OCI-LY3 (cell line): Measurements from ENCODE around the gene OSBPL6.

ENCODE experiments used
- EZH2phosphoT487 ChIP-seq: fragments of 200-600 bp; shearing (Covaris generic); IDR thresholded peaks from 2 replicates; pipeline ENCODE4 v1.6.1; 2018; ENCODE audit warnings: antibody characterized with exemption, mixed run types, low read depth
- TF ChIP-seq, protein P1 (sequence below): fragments of 200-600, 300-600 bp; sonication (generic); IDR thresholded peaks from 2 replicates; pipeline ENCODE4 v1.5.1; 2014; ENCODE audit warnings: antibody characterized with exemption, low read length, low read depth

DNA sequence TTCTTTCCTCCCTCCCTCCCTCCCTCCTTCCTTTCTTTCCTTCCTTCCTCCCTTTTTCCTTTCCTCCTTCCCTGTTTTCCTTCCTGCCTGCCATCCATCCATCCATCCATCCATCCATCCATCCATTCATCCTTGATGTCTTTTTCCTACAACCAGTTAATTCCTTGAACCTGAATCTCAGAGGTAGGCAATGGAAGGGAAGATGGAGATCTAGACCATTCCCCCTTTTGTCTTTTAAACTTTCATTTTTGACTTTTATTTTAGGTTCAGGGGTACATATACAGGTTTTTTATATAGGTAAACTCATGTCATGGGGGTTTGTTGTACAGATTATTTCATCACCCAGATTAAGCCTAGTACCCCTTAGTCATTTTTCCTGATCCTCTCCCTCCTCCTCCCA, 97.4 kb downstream of the OSBPL6 start:
- TF ChIP-seq, protein P1, sequence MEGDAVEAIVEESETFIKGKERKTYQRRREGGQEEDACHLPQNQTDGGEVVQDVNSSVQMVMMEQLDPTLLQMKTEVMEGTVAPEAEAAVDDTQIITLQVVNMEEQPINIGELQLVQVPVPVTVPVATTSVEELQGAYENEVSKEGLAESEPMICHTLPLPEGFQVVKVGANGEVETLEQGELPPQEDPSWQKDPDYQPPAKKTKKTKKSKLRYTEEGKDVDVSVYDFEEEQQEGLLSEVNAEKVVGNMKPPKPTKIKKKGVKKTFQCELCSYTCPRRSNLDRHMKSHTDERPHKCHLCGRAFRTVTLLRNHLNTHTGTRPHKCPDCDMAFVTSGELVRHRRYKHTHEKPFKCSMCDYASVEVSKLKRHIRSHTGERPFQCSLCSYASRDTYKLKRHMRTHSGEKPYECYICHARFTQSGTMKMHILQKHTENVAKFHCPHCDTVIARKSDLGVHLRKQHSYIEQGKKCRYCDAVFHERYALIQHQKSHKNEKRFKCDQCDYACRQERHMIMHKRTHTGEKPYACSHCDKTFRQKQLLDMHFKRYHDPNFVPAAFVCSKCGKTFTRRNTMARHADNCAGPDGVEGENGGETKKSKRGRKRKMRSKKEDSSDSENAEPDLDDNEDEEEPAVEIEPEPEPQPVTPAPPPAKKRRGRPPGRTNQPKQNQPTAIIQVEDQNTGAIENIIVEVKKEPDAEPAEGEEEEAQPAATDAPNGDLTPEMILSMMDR = no peak
- no peak for TF ChIP-seq EZH2phosphoT487
